NOMO-1 (cell line): ENCODE results near the gene ZBTB38.

ENCODE experiments used
- DNase-seq, 2 experiments: peaks; one replicate each; lab custom pipeline; 2025; ENCODE audit not compliant: unreplicated experiment in 2 of 2; lab: John Stamatoyannopoulos, UW

ZBTB38 gene

GRCh38 chr3:141336672-141337522, 31.4 kb upstream of the ZBTB38 start:
- peak; percentile 59 to 87 for DNase-seq

- no peak for DNase-seq
These were observed 30.8 kb upstream of the ZBTB38 start for GRCh38 chr3:141337523-141337854.

- no peak for DNase-seq
These were observed 30.3 kb upstream of the ZBTB38 start for GRCh38 chr3:141337991-141338390.

- DNase-seq, result no peak
These were observed 29.4 kb upstream of the ZBTB38 start for GRCh38 chr3:141338881-141339280.

DNA sequence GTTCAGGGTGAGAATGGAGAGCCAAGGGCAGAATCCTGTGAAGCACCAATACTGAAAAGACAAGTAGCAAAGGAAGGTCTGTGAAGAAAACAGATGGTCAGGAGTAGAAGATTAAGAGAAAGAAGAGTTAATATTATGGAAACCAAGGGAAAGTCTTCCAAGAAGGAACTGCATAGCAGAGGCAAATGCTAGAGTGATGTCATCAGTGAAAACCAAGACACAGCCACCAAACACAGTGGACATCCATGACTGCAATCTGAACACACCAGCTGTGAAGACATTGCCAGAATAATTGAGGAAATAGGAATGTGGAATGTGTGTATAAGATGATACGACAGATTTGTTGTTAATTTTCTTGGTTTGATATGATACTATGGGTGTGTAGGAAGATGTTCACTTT, 26.8 kb upstream of the ZBTB38 start:
- DNase-seq, result no peak

DNA sequence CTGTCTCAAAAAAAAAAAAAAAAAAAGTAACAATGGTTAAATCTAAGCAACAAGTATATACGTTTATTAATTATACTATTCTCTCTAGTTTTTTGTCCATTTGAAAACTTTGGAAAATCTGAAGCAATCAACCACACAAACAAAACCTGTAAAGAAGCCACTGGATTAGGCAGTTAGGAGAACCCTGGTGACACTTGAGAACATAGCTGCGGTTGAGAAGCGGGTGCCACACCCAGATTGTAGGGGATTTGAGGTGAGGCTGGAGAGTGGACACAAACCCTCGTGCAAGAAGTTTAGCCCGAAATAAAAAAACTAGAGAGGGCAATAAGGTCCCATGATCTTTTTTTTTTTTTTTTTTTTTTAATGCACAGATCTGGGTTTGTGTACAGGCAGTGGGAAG, 25.9 kb upstream of the ZBTB38 start:
- no peak for DNase-seq

DNA sequence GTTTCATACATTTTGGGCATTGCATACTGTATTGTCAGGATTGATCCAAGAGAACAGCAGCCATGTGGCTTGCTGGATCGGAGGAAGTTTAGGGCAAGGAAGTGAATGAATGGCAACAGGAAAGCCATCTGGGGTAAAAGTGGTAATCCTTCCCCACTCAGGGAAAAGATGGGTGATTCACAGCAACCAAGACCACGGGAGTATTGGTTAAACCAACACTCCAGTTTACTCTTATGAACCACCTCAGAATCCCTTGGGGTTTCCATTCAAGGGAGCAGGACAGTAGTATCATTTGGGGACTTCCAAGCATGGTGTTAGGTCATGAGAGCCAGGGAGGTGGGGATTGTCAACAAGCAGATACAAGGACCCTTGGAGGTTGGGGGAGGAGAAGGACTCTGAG, 25.2 kb upstream of the ZBTB38 start:
- DNase-seq, result no peak

GRCh38 chr3:141343865-141344271, 24.4 kb upstream of the ZBTB38 start:
- DNase-seq, result no peak

DNA sequence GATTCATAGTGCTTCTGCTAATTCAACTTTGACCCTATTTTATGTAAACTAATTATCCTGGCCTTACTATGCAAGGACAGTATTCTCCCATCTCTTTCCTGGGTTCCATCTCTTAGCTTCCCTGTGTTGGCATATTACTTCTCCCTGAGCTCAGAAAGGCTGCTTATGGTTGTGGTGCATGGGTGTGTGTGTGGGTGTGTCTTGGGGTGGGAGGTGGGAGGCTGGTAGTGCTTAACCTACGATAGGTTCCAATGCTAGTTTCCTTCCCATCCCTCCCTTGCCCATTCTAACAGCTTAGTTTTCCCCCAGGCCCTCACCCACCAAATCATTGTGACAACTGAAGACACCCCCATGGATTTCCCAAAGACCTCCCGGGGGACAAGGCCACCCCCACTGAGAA, 22.8 kb upstream of the ZBTB38 start:
- DNase-seq, result no peak

DNA sequence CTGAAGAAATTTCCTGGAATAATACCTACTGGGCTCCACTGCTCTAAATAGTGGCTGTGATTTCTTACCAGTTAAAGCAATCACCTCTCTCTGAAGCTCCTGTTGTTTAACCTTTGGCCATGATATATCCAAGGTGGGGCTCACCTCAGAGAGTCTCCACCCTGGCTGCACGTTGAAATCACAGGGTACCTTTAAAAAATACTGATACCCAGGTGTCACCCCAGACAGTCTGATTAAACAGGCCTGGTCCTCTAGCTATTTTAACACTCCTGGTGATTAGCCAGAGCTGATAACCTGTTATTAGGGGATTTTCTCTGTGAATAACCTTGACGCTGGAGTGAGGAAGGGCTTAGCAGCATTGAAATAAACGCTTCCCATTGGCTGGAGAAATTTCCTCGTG, 22.3 kb upstream of the ZBTB38 start:
- DNase-seq, result no peak

GRCh38 chr3:141346418-141346817, 21.9 kb upstream of the ZBTB38 start:
- DNase-seq, result peak; percentile 74 to 86

DNA sequence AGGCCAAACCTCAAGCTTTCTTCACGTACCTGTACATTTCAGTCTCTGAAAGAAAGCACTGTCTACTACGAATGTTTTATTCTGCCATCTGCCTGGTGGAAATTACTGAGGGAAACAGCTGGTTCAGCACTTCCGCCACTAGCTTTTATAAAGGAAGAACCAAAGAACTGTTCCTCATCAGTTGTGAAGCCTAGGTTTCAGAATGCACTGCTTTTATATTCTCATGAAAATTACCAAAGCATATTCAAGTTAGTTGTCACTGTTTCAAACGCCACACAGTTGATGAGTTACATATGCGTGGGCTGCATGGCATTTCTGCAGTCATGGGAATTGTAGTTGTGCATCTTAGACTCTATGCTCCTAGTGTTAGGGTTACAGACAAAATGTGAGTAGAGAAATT, 21.5 kb upstream of the ZBTB38 start:
- DNase-seq, result peak in 1 of 2 experiments; percentile 55

- DNase-seq, result no peak
These were observed 19.5 kb upstream of the ZBTB38 start for GRCh38 chr3:141348837-141349236.

DNA sequence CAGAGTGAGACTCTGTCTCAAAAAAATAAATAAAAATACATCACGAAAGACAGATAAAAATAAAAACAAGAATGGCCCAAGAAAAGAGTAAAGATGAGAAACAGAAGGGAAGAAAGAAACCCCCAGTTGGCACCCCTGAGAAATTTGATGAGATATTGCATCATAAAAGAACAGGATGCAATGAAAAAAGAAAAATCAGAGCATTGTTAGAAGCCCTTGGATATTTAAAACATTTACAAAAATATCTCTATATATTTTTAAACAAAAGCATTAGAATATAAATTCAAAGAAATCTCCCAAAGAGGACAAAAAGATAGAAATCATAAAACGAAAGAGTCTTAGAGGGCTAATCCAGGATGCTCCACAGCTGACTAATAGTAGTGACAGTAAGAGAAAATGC, 18.6 kb upstream of the ZBTB38 start:
- DNase-seq, result no peak

- no peak for DNase-seq
These were observed 17.6 kb upstream of the ZBTB38 start for GRCh38 chr3:141350666-141351065.

GRCh38 chr3:141352262-141352984, 15.9 kb upstream of the ZBTB38 start:
- no peak for DNase-seq

DNA sequence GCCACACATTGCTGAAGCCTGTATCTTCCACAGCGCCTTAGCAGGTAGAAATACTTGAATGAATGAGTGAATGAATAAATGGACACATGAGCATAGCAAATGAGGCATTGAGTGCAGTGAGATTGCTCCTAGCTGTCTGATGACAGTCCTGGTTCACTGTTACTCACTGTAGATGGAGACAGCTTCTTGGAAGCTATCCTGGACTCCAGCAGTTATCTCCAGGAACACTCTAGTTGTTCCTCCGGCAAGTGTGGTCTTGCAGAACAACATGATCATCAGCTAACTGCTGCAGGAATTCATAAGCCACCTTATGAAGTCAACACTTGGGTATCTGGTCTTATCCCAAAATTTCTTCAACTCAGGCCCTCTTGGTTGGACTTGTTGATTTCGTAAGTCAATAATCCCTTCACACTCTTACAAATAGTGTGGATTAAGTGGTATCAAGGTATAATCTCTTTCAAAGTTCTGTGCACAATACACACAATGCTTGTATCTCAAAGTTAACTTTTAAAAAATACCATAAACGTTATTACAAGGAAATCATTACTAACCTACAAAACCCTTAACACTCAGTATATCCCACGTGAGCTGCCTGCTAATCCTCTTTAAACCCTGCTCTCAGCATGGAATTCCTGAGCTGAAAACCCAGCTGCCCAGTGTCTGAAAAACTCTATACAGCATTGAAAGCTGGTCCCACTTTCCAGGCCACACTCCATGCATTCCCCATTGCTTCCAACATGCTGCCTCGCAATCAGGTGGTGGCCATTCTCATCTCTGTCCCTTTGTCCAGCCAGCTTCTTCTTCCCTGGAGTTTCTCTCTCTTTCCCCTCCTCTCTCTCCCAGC, 14.4 kb upstream of the ZBTB38 start:
- no peak for DNase-seq

DNA sequence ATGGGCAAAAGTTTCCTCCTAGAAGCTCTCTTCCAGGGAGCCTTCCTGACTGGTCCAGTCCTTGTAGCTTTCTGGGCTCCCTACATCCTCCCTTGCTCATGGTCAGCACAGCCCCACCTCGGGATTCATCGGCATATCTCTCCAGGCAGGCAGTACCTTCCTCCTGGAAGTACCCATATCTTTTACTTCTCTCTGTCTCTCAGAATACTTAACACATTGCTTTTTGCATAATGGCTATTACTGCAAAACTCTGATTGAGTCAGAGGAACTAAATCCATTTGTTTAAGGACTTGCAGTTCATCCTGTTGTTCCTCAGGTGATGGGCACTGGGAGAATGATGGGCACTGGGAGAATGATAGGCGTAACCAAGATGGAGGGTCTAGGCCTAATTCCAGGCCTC, 13.8 kb upstream of the ZBTB38 start:
- DNase-seq, result no peak

DNA sequence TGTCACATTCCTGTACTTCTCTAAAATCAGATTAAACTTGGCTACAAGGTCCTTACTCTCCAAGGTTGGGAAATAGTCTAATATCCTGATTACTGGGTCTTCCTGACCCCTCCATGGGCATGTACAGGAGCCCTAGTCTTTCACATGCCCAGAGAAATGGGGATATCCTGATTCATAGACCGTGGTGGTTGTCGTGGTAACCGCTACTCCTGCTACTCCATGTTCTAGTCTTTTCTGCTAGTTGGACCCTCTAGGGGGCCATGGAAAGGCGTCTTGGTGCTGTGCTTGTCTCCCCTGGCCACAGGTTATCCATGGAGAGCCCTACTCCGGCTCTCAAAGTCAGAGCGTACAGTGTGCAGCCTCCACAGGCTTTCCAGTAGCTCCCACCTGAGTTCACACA, 13.1 kb upstream of the ZBTB38 start:
- no peak for DNase-seq

DNA sequence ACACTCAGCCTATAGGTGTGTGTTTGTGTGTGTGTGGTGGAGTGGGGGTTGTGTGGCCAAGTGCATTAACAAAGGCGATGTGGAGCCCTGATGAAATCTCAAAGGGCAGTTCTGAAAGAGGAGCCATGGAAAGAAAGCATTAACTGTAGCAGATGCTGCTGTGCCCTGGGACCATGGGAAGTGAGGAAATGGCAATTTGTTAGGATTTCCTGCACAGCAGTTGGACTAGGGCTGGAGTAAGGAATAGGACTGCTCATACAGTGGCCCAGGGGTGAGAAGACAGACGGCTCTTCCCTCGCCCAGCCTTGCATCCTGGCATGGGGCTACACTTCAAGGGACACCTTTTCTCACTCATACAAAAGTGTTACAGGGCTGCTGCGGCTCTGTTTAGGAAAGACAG, 12.3 kb upstream of the ZBTB38 start:
- DNase-seq, result no peak

- peak in 1 of 2 experiments; percentile 60 for DNase-seq
These were observed 7.3 kb upstream of the ZBTB38 start for GRCh38 chr3:141360888-141361598.
